Measurements from ENCODE around the gene ITGAV. TPM values are rescaled to one million over a fixed set of nuclear protein-coding genes. Genes with fewer than 3 reads are reported as not detected.

The ITGAV gene
- total RNA-seq, 4 donors from 2014 or later = 66.7 to 132 (median 87.2) TPM

DNA sequence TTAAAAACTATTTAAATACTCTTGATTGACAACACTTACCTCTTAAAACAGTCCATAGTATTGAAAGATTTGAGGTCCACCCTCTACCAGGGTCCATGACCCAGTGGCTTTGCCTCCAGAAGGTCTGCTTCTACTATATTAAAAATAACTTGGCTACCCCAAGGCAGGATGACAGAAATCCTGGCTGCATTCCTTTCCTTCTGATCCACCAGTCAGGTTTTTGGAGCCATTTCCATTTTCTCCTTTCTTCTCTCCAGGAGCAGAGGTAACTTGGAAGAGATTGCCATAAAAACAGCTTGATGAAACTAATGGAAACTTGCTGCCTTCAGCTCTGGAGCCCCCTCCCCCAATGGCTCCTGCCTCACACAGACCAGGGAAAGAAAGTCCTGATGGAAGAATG lies 101.4 kb downstream of the ITGAV start:
- Histone ChIP-seq H3K4me3 (no peak overlapping the region), H3K36me3 (no peaks in the 10 kb centered on the region), H3K9me3 (no peaks in the 10 kb centered on the region), H3K27ac (no peak overlapping the region), H3K27me3 (no peaks in the 10 kb centered on the region), H3K4me1 (peaks cover 23% of the 10 kb centered on the region)
- DNase-seq (ENCODE audit: low spot score in 2 of 2) = no peak
- TF ChIP-seq CTCF (IDR thresholded peaks at IDR 0.05) = no peak
- TF ChIP-seq POLR2A (IDR thresholded peaks at IDR 0.05) = no peak
- TF ChIP-seq EP300 (IDR thresholded peaks at IDR 0.05) = no peak
- TF ChIP-seq POLR2AphosphoS5 (IDR thresholded peaks at IDR 0.05) = no peak

DNA sequence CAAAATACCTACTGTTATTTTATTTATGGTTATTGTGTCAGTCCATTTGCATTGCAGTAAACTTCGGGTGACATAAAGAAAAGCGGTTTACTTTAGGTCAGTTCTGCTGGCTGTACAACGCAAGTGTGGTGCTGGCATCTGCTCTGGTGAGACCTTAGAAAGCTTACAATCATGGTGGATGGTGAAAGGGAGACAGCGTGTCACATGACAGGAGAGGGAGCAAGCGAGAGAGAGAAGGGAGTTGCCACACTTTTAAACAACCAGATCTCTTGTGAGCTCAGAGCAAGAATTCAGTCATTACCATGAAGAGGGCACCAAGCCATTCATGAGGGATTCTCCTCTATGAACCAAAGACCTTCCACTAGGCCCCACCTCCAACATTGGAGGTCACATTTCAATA lies 102.0 kb downstream of the ITGAV start:
- Histone ChIP-seq H3K27ac (no peak overlapping the region), H3K9me3 (no peaks in the 10 kb centered on the region), H3K27me3 (no peaks in the 10 kb centered on the region), H3K36me3 (no peaks in the 10 kb centered on the region), H3K4me1 (peaks cover 23% of the 10 kb centered on the region), H3K4me3 (no peak overlapping the region)
- DNase-seq (ENCODE audit: low spot score in 2 of 2) = no peak
- WGBS = 96% methylated on average over 5 of the region's 5 CpGs
- TF ChIP-seq EP300 (IDR thresholded peaks at IDR 0.05) (no peak), POLR2AphosphoS5 (IDR thresholded peaks at IDR 0.05) (no peak), POLR2A (IDR thresholded peaks at IDR 0.05) (no peak), CTCF (IDR thresholded peaks at IDR 0.05) (no peak)

GRCh38 chr2:186693446-186693832 lies 103.6 kb downstream of the ITGAV start:
- H3K36me3 ChIP-seq = no peaks in the 10 kb centered on the region
- peaks cover 23% of the 10 kb centered on the region for H3K4me1 ChIP-seq
- no peak for DNase-seq (ENCODE audit: low spot score in 2 of 2)
- no peaks in the 10 kb centered on the region for H3K9me3 ChIP-seq
- H3K4me3 ChIP-seq = peak overlapping the region; percentile 70
- TF ChIP-seq POLR2AphosphoS5 (IDR thresholded peaks at IDR 0.05) (no peak), CTCF (IDR thresholded peaks at IDR 0.05) (no peak), POLR2A (IDR thresholded peaks at IDR 0.05) (no peak), EP300 (IDR thresholded peaks at IDR 0.05) (no peak)
- H3K27ac ChIP-seq = peak overlapping the region; percentile 59
- WGBS = 39% methylated on average over 7 of the region's 7 CpGs
- H3K27me3 ChIP-seq = no peaks in the 10 kb centered on the region

- WGBS = 12% methylated on average over 9 of the region's 9 CpGs
- H3K9me3 ChIP-seq = no peaks in the 10 kb centered on the region
- no peaks in the 10 kb centered on the region for H3K36me3 ChIP-seq
- no peak overlapping the region for H3K27ac ChIP-seq
- H3K4me3 ChIP-seq = peak overlapping the region; percentile 70
- H3K27me3 ChIP-seq = no peaks in the 10 kb centered on the region
- no peak for TF ChIP-seq POLR2A (IDR thresholded peaks at IDR 0.05)
- no peak for TF ChIP-seq POLR2AphosphoS5 (IDR thresholded peaks at IDR 0.05)
- TF ChIP-seq CTCF (IDR thresholded peaks at IDR 0.05) = no peak
- TF ChIP-seq EP300 (IDR thresholded peaks at IDR 0.05) = no peak
- DNase-seq (ENCODE audit: low spot score in 2 of 2) = no peak
- H3K4me1 ChIP-seq = peaks cover 23% of the 10 kb centered on the region
Measured at GRCh38 chr2:186695081-186695756, 105.4 kb downstream of the ITGAV start.

DNA sequence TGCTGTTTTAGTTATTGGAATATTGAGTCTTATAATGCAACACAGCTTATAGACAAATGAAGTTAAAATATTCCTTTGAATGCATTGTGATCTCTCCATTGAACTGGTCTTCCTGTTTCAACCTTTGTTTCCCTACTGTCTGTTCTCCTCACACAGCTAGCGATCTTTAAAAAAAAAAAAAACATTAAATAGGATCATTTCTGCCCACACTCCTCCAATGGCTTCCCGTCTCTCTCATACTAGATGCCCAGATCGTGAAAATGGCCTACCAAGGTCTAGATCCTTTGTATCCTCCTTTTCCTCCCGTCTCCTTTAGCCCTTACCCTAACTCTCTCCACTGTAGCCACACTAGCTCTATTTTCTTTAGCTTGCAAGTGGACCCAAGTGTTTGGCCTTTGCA lies 106.4 kb downstream of the ITGAV start:
- Histone ChIP-seq H3K9me3 (no peaks in the 10 kb centered on the region), H3K4me3 (no peak overlapping the region), H3K27me3 (no peaks in the 10 kb centered on the region), H3K36me3 (no peaks in the 10 kb centered on the region), H3K4me1 (peaks cover 23% of the 10 kb centered on the region), H3K27ac (no peak overlapping the region)
- 97% methylated on average over 4 of the region's 4 CpGs for WGBS
- DNase-seq (ENCODE audit: low spot score in 2 of 2) = no peak
- TF ChIP-seq CTCF (IDR thresholded peaks at IDR 0.05) = no peak
- no peak for TF ChIP-seq EP300 (IDR thresholded peaks at IDR 0.05)
- no peak for TF ChIP-seq POLR2A (IDR thresholded peaks at IDR 0.05)
- TF ChIP-seq POLR2AphosphoS5 (IDR thresholded peaks at IDR 0.05) = no peak

All from suprapubic skin (tissue), 4 donors.